ENCODE results near the gene BCAS3.

GRCh38 chr17:61152898-61153297 lies 475.2 kb downstream of the BCAS3 start:
- no peak for TF ChIP-seq POLR2A (IDR thresholded peaks at IDR 0.05)
- TF ChIP-seq POLR2AphosphoS5 (IDR thresholded peaks at IDR 0.05): no peak
- TF ChIP-seq CTCF (IDR thresholded peaks at IDR 0.05): no peak

Data from transverse colon (tissue), 4 donors.